Stimulated activated CD8-positive, alpha-beta memory T cell treated with anti-CD3 and anti-CD28 coated beads, Interleukin-7, amount 100 ng/mL, for 1 hour (primary cell): ENCODE results near the gene HDAC1.

ENCODE experiments used
- DNase-seq, 2 donors: peaks; one replicate each; pipeline ENCODE4 v3.0.0-alpha.2; 2020; ENCODE audit warnings: low read depth in 2 of 2

Gene HDAC1

DNA sequence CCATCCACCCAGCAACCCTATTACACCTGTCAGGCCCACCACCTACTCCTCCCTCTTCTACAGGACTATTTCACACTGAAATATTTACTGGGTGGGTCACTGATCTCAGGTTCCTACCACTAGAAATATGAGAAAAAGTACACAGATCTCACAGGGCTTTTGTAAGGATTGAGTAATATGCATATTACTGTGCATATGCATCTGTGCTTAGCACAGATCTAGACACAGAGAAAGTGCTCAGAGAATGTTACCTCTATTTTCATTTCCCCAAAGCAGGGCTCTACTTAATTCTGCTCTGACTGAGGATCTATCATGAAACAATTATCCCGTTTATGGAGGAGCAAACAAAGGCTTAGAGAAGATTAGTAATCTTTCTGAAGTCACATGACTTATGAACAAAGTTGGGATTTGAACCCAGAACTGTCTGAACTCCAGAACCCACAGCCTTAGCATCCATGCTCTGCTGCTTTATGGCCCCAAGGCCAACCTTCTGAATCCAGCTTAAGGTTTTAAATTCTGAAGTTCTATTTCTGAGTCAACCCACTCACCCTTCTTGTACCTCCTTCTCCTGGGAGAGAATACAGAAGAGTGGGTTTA, 82.2 kb downstream of the HDAC1 start:
- no peak for DNase-seq

DNA sequence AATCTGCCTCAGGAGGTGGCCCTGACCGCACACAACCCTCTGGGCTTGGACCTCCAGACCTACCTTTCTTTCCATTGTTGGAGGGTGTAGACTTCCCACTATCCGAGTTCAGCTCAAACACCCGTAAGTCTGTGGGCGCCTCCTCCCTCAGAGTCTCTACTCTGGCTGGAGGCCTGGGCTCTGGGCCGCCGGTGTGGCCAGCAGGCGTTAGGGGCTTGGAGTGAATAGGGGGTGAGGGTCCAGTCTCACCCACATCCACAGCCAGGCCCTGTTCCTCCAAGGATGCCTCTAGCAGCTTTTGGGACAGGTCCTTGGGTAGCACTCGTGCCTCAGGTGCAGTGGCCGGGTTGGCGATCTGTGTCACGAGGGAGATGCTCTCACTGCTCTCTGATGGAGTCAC, 84.3 kb downstream of the HDAC1 start:
- no peak for DNase-seq

DNA sequence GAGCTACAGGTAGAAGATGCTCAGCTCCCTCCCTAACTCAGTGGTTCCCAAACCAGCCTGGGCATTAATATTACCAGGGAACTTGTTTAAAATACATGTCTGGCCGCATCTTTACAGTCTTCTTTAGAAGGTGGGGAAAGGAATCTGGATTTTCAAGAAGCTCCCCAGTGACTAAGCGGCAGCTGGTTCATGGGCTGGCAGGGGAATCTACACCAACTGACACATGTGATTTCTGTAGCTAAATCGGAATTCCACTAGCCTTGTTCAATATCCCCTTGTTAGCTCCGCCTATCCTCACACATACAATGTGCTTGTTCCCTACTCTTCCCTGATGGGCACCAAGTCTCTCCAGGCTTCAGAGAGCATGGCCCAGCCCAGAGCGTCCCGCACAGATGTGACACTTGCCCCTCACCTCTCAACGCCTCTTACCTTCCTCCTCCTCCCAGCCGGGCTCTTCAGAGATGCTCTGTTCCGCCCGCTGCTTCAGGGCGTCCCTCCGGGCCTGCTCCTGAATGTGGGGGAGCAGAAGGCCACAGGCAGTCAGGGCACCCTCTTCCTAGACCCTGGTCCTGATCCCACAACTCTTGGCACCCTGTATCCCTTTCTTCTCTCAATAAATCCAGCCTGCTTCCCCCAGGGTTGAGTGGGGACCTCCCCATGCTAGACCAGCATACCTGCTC, 85.8 kb downstream of the HDAC1 start:
- no peak for DNase-seq

DNA sequence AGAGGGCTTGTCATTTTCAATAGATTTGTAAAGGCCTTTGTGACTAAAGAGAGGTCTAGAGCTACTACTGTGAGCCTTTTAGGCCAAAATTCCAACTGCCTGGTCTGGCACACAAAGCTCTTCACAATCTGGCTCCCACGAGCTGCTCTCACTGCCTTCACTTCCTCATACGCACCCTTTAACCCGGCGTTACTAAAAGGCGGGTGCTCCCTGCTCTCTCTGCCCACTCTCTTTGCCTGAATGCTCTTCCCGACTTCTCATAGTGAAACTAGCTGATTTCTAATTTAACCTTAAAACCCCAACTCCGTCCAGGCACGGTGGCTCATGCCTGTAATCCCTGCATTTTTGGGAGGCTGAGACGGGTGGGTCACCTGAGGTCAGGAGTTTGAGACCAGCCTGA, 88.2 kb downstream of the HDAC1 start:
- no peak for DNase-seq
